ENCODE results near the gene VPS72. TPM values are rescaled to one million over a fixed set of nuclear protein-coding genes. Genes with fewer than 3 reads are reported as not detected.

The VPS72 gene
- total and polyA plus RNA-seq, 12 donors, result 24.8 to 47.2 (median 38.8) TPM

- peaks cover 0 to 15% (median 0%) of the 10 kb centered on the region in 7 donors for H3K27me3 ChIP-seq
- TF ChIP-seq, protein P1, sequence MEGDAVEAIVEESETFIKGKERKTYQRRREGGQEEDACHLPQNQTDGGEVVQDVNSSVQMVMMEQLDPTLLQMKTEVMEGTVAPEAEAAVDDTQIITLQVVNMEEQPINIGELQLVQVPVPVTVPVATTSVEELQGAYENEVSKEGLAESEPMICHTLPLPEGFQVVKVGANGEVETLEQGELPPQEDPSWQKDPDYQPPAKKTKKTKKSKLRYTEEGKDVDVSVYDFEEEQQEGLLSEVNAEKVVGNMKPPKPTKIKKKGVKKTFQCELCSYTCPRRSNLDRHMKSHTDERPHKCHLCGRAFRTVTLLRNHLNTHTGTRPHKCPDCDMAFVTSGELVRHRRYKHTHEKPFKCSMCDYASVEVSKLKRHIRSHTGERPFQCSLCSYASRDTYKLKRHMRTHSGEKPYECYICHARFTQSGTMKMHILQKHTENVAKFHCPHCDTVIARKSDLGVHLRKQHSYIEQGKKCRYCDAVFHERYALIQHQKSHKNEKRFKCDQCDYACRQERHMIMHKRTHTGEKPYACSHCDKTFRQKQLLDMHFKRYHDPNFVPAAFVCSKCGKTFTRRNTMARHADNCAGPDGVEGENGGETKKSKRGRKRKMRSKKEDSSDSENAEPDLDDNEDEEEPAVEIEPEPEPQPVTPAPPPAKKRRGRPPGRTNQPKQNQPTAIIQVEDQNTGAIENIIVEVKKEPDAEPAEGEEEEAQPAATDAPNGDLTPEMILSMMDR (IDR thresholded peaks at IDR 0.05), result no peak
- peak overlapping the region; percentile 82 to 96 (median 89) for H3K27ac ChIP-seq
- peak overlapping the region; percentile 83 to 100 (median 94) for H3K4me3 ChIP-seq
- intact Hi-C loops (cut with DNase I), result loop anchor here in 2 of 10 donors (5.0 kb wide), 3 partner anchors 73 to 123 kb away; partner anchors contain the start of gene GABPB2 (in 1 of the 2)
- 2 to 8% methylated on average over 43 of the region's 43 CpGs for WGBS, 2 donors
- H3K36me3 ChIP-seq, result peaks cover 0 to 23% (median 0%) of the 10 kb centered on the region in 9 donors
- no peaks in the 10 kb centered on the region for H3K9me3 ChIP-seq
- DNase-seq (peak in 1 of 2 donors; percentile 53), ATAC-seq (peak; percentile 1 to 58 (median 20))
- H3K4me1 ChIP-seq, result peaks cover 21 to 64% (median 46%) of the 10 kb centered on the region in 9 donors
Measured at GRCh38 chr1:151145304-151146071, 44.5 kb downstream of the VPS72 start.

GRCh38 chr1:151144474-151145303 is 45.3 kb downstream of the VPS72 start:
- DNase-seq (peak in 1 of 2 donors; percentile 74), ATAC-seq (peak; percentile 2 to 56 (median 16))
- Histone ChIP-seq H3K4me3 (peak overlapping the region; percentile 83 to 100 (median 94)), H3K4me1 (peaks cover 21 to 64% (median 46%) of the 10 kb centered on the region in 9 donors), H3K9me3 (no peaks in the 10 kb centered on the region), H3K36me3 (peaks cover 0 to 31% (median 5%) of the 10 kb centered on the region in 9 donors), H3K27ac (peak overlapping the region; percentile 82 to 96 (median 89)), H3K27me3 (peaks cover 0 to 15% (median 0%) of the 10 kb centered on the region in 7 donors)
- intact Hi-C loops (cut with DNase I), result loop anchor here in 2 of 10 donors (5.0 kb wide), 3 partner anchors 72 to 122 kb away; partner anchors contain the start of gene GABPB2 (in 1 of the 2)
- TF ChIP-seq, protein P1 (IDR thresholded peaks at IDR 0.05), result no peak
- 29 to 37% methylated on average over 7 of the region's 7 CpGs for WGBS, 2 donors

- Histone ChIP-seq H3K4me1 (peaks cover 21 to 61% (median 46%) of the 10 kb centered on the region in 9 donors), H3K27me3 (peaks cover 0 to 15% (median 0%) of the 10 kb centered on the region in 7 donors), H3K9me3 (no peaks in the 10 kb centered on the region), H3K27ac (peak overlapping the region; percentile 82 to 96 (median 89)), H3K4me3 (peak overlapping the region in 9 of 10 donors; percentile 24 to 100 (median 96)), H3K36me3 (peaks cover 0 to 38% (median 12%) of the 10 kb centered on the region in 9 donors)
- WGBS, 2 donors, result 15 to 18% methylated on average over 4 to 5 of the region's 5 CpGs
- intact Hi-C loops (cut with DNase I), result no loop called here
- ATAC-seq (no peak), DNase-seq (peak in 1 of 2 donors; percentile 50)
- TF ChIP-seq, protein P1 (IDR thresholded peaks at IDR 0.05), result no peak
Measured at GRCh38 chr1:151143986-151144385, 46.0 kb downstream of the VPS72 start.

DNA sequence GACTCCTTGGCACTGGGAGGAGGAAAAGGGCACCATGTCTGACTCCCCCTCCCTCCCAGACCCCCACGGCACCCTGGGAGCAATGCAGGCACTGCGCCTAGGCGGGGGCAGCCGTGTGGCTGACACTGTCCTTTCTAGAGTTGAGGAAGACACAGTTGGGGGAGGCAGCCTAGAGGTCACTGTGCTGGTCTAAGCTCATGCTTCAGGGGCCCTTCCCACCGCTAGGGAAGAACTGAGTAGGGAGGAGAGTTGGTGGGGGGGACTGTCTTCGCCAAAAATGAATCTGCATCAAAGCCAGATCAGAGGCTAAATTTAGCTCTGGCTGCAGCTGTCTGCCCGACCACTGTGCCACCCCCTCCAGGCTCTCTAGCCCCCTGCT is 47.0 kb downstream of the VPS72 start:
- 38 to 39% methylated on average over 7 of the region's 7 CpGs for WGBS, 2 donors
- ATAC-seq, result peak in 6 of 8 donors; percentile 1 to 10 (median 5)
- H3K4me3 ChIP-seq, result peak overlapping the region in 4 of 10 donors; percentile 1 to 100 (median 48)

More for the DNA sequence above, 47.0 kb downstream of the VPS72 start:
- no peak for DNase-seq
- Histone ChIP-seq H3K4me1 (peaks cover 21 to 66% (median 47%) of the 10 kb centered on the region in 9 donors), H3K36me3 (peaks cover 0 to 47% (median 16%) of the 10 kb centered on the region in 9 donors), H3K9me3 (no peaks in the 10 kb centered on the region), H3K27ac (peak overlapping the region; percentile 82 to 96 (median 89)), H3K27me3 (peaks cover 0 to 15% (median 0%) of the 10 kb centered on the region in 7 donors)
- intact Hi-C loops (cut with DNase I), result no loop called here
- TF ChIP-seq, protein P1 (IDR thresholded peaks at IDR 0.05), result peak in 1 of 9 donors; percentile 19

Data from heart right ventricle (tissue), 16 donors.